Glutamatergic neuron (in vitro differentiated cells): Measurements from ENCODE around the gene RADIL. TPM values are rescaled to one million over a fixed set of nuclear protein-coding genes. Genes with fewer than 3 reads are reported as not detected.
A peak's percentile ranks its signal among the peaks of the same experiment; 100 is the strongest.

Experiments used
- DNase-seq: peaks from one replicate; pipeline ENCODE4 v3.0.0; 2022
- H3K27ac Mint-ChIP-seq: one replicate; pipeline ENCODE4 v1.8.0; 2020; ENCODE audit warnings: mild to moderate bottlenecking, mixed read lengths, inconsistent platforms; ENCODE audit not compliant: unreplicated experiment
- H3K27me3 Mint-ChIP-seq: one replicate; pipeline ENCODE4 v1.8.0; 2020; ENCODE audit warnings: mild to moderate bottlenecking, moderate library complexity, mixed read lengths, inconsistent platforms; ENCODE audit not compliant: unreplicated experiment
- H3K36me3 Mint-ChIP-seq: one replicate; pipeline ENCODE4 v1.8.0; 2020; ENCODE audit warnings: mild to moderate bottlenecking, mixed read lengths, inconsistent platforms; ENCODE audit not compliant: unreplicated experiment
- H3K4me1 Mint-ChIP-seq: one replicate; pipeline ENCODE4 v1.8.0; 2020; ENCODE audit warnings: mild to moderate bottlenecking, low read depth, mixed read lengths, inconsistent platforms; ENCODE audit not compliant: unreplicated experiment
- H3K4me3 Mint-ChIP-seq: one replicate; pipeline ENCODE4 v1.8.0; 2020; ENCODE audit warnings: mild to moderate bottlenecking, mixed read lengths, inconsistent platforms; ENCODE audit not compliant: unreplicated experiment
- H3K9me3 Mint-ChIP-seq: one replicate; pipeline ENCODE4 v1.8.0; 2020; ENCODE audit warnings: mild to moderate bottlenecking, moderate library complexity, mixed read lengths, inconsistent platforms; ENCODE audit not compliant: unreplicated experiment
- CTCF ChIP-seq: fragments of 200-600 bp; sonication (generic); IDR thresholded peaks from one replicate; pipeline ENCODE4 v1.5.0; 2021; ENCODE audit not compliant: partially characterized antibody, unreplicated experiment
- total RNA-seq: library from RNA; stranded (reverse); fragmentation: NEBNext Ultra II Directional; extraction: Animal tissue kit (Norgen Biotek cat#: 25700); gene quantifications from one replicate; pipeline ENCODE4 v1.2.1, GENCODE V29; 2021; ENCODE audit not compliant: unreplicated experiment

Gene RADIL
- total RNA-seq, 1 donor from 2014 or later, result 31.3 TPM

- no peak overlapping the region for H3K4me3 Mint-ChIP-seq
- H3K27ac Mint-ChIP-seq, result no peak overlapping the region
- no peaks in the 10 kb centered on the region for H3K27me3 Mint-ChIP-seq
- H3K36me3 Mint-ChIP-seq, result peaks cover 18% of the 10 kb centered on the region
- no peak for TF ChIP-seq CTCF
- H3K9me3 Mint-ChIP-seq, result no peaks in the 10 kb centered on the region
- peaks cover 2% of the 10 kb centered on the region for H3K4me1 Mint-ChIP-seq
- DNase-seq, result peak; percentile 11
Observed at GRCh38 chr7:4809091-4809591, 74.4 kb downstream of the RADIL start.

GRCh38 chr7:4808565-4808964 lies 75.0 kb downstream of the RADIL start:
- H3K36me3 Mint-ChIP-seq, result peaks cover 12% of the 10 kb centered on the region
- DNase-seq, result peak; percentile 19
- peaks cover 2% of the 10 kb centered on the region for H3K4me1 Mint-ChIP-seq

GRCh38 chr7:4808026-4808425 lies 75.5 kb downstream of the RADIL start:
- no peak for TF ChIP-seq CTCF
- Mint-ChIP-seq H3K4me1 (peaks cover 2% of the 10 kb centered on the region), H3K27ac (no peak overlapping the region), H3K4me3 (no peak overlapping the region), H3K36me3 (peaks cover 7% of the 10 kb centered on the region), H3K27me3 (no peaks in the 10 kb centered on the region), H3K9me3 (no peaks in the 10 kb centered on the region)
- no peak for DNase-seq

More at GRCh38 chr7:4808565-4808964, 75.0 kb downstream of the RADIL start:
- Mint-ChIP-seq H3K27me3 (no peaks in the 10 kb centered on the region), H3K27ac (no peak overlapping the region), H3K4me3 (no peak overlapping the region), H3K9me3 (no peaks in the 10 kb centered on the region)
- no peak for TF ChIP-seq CTCF

GRCh38 chr7:4807598-4808016 lies 75.9 kb downstream of the RADIL start:
- TF ChIP-seq CTCF, result no peak

GRCh38 chr7:4806983-4807597 lies 76.4 kb downstream of the RADIL start:
- Mint-ChIP-seq H3K27ac (no peak overlapping the region), H3K36me3 (no peaks in the 10 kb centered on the region), H3K9me3 (no peaks in the 10 kb centered on the region), H3K4me3 (no peak overlapping the region), H3K4me1 (peaks cover 2% of the 10 kb centered on the region), H3K27me3 (no peaks in the 10 kb centered on the region)
- no peak for TF ChIP-seq CTCF
- DNase-seq, result peak; percentile 16

More at GRCh38 chr7:4807598-4808016, 75.9 kb downstream of the RADIL start:
- DNase-seq, result no peak
- Mint-ChIP-seq H3K9me3 (no peaks in the 10 kb centered on the region), H3K4me1 (peaks cover 2% of the 10 kb centered on the region), H3K36me3 (peaks cover 2% of the 10 kb centered on the region), H3K27ac (no peak overlapping the region), H3K27me3 (no peaks in the 10 kb centered on the region), H3K4me3 (no peak overlapping the region)
